NCI-H1436 treated with DMSO at 0.1 percent for 48 hours (cell line): ENCODE results near the gene CYP2F1.
"Not testable (repeated sequence)": the region's sequence is repeated elsewhere in the genome, so short reads cannot be mapped to it uniquely, and the experiment has no call there.

ENCODE experiments used
- DNase-seq: peaks from one replicate; lab custom pipeline; 2025; lab: John Stamatoyannopoulos, UW

CYP2F1 gene, protein sequence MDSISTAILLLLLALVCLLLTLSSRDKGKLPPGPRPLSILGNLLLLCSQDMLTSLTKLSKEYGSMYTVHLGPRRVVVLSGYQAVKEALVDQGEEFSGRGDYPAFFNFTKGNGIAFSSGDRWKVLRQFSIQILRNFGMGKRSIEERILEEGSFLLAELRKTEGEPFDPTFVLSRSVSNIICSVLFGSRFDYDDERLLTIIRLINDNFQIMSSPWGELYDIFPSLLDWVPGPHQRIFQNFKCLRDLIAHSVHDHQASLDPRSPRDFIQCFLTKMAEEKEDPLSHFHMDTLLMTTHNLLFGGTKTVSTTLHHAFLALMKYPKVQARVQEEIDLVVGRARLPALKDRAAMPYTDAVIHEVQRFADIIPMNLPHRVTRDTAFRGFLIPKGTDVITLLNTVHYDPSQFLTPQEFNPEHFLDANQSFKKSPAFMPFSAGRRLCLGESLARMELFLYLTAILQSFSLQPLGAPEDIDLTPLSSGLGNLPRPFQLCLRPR

DNA sequence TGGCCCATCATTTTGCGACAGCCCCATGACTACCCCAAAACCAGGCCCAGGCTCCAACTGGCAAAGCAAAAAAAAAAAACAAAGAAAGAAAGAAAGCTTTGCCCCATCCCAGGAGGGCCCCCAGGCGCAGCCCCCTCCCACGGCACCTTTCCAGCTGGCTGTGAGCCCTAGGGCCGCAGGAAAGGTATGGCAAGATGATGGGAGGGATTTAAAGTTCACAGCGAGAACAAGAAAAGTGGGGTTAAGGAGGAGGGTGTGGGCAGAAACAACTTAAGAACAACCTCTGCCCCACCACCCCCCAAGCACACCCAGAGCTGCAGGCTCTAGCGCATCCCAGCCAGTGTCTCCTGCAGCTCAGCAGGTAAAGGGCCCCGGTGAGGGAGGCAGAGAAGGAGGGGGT, at the start of gene CYP2F1:
TSS of gene CYP2F1 (plus strand) at position 301 of the 400 bp plus-strand sequence. CDS start 1,757 bp downstream, outside the sequence.
- no peak for DNase-seq

DNA sequence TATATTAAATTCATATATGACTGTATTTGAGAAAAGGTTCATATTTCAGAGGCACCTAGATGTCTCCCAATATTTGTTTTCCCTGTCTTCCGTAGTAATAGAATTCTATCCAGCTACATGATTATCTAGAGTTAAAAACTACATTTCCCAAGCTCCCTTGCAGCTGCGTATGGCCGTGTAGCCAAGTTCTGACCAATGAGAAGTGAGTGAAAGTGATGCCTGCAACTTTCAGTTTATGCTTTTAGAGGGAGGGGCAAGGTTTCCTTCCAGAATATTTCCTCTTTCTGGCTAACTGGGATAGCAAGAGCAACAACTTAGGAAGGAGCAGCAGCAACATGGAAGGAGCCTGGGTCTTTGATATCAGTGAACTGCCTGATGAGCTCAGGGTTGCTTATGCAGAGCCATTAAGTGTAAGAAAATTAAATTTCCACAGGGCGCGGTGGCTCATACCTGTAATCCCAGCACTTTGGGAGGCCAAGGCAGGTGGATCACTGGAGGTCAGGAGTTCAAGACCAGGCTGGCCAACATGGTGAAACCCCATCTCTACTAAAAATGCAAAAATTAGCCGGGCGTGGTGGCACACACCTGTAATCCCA, 49.2 kb upstream of the CYP2F1 start:
- DNase-seq = no peak

DNA sequence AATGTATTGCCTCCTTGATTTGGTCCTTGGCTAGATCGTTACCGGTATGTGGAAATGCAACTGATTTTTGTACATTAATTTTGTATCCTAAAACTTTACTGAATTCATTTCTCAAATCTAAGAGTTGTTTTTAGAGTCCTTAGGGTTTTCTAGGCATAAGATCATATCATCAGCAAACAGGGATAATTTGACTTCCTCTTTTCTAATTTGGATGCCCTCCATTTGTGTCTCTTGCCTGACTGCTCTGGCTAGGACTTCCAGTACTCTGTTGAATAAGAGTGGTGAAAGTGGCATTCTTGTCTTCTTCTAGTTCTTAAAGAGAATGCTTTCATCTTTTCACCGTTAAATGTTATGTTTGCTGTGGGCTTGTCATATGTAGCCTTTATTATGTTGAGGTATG, 37.9 kb upstream of the CYP2F1 start:
- no peak for DNase-seq

DNA sequence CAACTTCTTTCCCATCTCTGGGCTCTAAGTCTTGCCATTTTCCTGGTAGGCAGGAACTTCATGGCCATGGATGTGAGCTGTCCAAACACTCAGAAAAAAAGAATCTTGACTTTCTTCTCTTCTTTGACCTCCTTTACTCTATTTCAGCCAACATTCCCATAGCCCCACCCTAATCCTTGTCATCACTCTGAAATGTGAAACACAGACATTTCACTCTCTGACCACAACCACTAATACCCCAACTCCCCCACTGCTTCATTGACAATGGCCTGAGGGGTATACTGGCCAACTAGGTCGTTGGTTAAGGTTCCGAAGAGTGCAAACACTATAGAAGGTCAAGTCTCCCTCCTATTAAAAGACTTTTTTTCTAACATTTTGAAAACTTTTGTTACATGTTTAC, 30.7 kb upstream of the CYP2F1 start:
- DNase-seq = no peak

DNA sequence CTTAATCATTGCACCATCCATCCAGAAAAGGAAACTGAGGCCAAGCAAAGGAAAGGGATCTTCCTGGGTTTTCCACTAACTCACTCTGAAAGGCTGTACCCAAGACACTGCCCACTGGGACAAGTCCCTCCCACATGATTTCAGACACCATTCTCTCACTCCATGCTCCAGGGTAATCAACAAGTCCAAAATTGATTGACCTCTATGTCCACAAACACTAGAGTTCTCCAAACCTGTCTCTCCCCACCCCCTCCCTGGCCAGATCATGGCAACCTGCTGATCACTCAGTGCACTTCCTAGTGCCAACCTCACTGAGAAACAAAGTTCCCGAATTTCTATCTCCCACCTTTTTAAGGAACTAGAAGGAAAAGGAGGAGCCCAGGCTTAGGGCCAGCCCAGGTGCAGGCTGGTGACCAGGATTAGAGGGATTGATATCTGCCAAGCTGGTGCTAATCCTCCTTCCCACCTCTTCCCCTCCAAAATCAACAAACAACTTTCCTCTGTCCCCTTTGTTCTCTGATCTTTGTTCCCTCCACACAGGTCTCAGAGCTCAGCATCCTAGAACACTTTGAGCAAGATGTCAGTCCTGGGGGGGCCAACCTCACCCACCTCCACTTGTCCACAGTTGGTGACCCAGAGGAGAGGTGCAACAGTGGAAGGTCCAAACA, 28.4 kb upstream of the CYP2F1 start:
- no peak for DNase-seq

DNA sequence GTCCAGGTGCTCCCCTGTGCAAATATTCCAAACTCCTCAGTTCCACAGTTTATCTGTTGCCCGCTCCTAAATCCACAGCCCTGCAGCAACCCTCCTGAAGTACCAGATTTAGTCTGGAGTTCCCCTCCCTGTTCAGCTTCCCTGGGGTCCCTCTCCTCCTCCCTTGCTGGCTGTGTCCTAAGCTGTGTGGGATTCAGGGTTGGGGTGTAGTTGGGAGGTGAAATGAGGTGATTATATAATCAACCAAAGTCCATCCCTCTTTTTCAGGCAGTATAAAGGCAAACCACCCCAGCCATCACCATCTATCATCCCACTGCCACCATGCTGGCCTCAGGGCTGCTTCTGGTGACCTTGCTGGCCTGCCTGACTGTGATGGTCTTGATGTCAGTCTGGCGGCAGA, 26.1 kb upstream of the CYP2F1 start, which contains the start of gene CYP2A13:
TSS of gene CYP2A13 (plus strand) at position 301 of the 400 bp plus-strand sequence. CDS start at position 322, 21 bp downstream.
- no peak for DNase-seq

DNA sequence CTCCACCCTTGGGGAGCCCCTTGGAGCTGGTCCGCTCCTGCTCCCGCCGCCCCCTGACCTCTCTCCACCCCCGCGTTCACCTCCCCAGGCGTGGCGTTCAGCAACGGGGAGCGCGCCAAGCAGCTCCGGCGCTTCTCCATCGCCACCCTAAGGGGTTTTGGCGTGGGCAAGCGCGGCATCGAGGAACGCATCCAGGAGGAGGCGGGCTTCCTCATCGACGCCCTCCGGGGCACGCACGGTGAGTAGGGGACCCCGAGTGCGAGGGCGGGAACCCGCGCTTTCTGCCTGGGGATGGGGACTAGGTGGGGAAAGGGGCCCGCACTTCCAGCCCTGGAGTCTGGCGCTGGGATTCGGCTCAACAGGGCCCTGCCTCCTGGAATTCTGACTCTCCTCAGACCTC, 24.3 kb upstream of the CYP2F1 start:
- no peak for DNase-seq

DNA sequence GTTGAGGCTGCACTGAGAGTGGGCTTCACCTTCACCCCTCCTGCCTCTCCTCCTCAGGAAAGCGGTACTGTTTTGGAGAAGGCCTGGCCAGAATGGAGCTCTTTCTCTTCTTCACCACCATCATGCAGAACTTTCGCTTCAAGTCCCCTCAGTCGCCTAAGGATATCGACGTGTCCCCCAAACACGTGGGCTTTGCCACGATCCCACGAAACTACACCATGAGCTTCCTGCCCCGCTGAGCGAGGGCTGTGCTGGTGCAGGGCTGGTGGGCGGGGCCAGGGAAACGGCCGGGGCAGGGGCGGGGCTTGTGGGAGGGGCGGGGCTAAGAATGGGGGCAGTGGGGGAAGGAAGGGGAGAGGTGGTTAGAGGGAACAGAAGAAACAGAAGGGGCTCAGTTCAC, 18.5 kb upstream of the CYP2F1 start:
- no peak for DNase-seq

DNA sequence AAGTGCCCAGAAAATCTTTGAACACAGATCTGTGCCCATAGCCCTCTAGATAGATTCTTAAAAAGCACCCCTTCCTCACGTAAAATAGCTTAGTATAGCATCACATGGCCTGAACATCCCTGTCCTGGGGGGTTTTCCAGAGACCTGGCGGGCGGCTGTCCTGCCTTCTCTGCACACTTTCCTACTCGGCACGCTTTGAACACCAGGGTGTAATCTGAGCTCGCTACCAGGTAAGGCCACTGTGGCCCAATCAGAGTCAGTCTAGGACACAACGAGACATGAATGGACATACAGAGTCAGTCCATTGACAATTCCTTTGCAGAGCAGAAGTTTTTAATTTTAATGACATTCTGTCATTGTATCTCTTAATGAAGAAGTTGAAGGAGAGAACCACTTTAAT, 17.9 kb upstream of the CYP2F1 start:
- DNase-seq = no peak

DNA sequence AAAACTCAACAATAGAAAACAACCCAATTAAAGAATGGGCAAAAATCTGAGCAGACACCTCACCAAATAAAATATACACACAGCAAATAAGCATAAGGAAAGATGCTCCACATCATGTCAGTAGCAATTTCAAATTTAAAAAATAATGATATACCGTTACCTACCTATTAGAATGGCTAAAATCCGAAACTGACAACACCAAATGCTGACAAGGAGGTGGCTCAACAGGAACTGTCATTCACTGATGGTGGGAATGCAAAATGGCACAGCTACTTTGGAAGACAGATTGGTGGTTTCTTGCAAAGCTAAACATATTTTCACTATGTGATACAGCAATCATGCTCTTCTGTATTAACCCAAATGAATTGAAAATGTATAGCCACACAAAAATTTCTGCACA, 16.9 kb upstream of the CYP2F1 start:
- DNase-seq = no peak

DNA sequence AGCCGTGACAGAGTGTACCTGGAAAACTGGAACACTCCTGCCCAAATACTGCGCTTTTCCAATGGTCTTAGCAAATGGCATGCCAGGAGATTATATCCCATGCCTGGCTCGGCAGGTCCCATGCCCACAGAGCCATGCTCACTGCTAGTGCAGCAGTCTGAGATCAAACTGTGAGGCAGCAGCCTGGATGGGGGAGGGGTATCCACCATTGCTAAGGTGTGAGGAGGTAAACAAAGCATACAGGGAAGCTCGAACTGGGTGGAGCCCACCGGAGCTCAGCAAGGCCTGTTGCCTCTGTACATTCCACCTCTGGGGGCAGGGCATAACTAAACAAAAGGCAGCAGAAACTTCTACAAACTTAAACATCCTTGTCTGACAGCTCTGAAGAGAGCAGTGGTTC, 15.5 kb upstream of the CYP2F1 start:
- no peak for DNase-seq

DNA sequence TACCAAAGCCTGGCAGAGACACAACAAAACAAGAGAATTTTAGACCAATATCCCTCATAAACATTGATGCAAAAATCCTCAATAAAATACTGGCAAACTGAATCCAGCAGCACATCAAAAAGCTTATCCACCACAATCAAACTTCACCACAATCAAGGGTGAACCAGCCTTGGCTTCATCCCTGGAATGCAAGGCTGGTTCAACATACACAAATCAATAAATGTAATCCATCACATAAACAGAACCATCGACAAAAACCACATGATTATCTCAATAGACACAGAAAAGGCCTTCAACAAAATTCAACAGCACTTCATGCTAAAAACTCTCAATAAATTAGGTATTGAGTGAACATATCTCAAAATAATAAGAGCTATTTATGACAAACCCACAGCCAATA, 12.0 kb upstream of the CYP2F1 start:
- DNase-seq = not testable (repeated sequence)

DNA sequence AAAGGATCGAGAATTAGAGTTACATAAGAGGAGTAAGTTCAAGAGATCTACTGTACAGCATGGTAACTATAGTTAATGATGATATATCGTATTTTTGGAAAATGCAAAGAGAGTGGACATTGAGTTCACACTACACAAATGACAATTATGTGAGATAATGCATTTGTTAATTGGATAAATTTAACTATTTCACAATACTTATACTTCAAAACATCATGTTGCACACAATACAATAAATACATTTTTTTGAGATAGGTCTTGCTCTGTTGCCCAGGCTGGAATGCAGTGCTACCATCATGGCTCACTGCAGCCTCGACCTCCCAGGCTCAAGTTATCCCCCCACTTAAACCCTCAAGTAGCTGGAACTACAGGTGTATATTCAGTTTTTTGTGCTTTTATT, 8.1 kb upstream of the CYP2F1 start:
- DNase-seq = no peak

DNA sequence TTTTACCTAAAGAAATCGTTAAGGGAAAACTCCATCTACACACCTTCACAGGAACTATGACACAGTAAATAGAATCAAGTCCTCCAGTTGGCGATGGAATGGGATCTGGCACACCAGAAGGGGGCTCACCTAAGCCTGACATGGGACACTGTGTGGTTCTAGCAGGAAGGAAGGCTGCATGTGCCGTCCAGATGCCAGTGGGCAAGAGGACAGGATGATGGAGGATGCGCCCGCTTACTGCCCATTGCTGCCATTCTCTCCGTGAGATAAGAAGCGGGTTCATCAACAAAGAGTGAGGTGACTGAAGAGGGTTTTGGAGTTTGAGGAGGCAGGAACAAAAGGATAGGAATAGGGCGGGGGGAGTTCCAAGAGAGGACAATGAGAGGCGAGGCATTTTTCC, 2.9 kb upstream of the CYP2F1 start:
- DNase-seq = no peak

DNA sequence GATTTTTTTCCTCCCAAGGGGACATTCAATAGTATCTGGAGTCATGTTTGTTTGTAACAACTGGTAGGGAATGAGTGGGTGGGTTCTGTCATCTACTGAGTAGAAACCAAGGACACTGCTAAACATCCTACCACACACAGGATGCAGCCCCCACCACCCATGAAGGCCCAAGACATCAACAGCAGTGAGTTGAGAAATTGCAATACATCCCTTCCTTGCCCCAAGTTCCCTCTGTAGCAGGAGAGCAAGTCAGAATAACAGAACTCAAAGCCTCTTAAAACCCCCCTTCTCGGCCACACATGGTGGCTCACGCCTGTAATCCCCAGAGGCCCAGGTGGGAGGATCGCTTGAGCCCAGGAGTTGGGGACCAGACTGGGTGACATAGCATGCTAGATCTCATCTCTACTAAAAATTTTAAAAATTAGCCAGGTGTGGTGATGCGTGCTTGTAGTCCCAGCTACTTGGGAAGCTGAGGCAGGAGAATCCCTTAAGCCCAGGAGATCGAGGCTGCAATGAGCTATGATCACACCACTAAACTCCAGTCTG, 2.4 kb upstream of the CYP2F1 start:
- no peak for DNase-seq

DNA sequence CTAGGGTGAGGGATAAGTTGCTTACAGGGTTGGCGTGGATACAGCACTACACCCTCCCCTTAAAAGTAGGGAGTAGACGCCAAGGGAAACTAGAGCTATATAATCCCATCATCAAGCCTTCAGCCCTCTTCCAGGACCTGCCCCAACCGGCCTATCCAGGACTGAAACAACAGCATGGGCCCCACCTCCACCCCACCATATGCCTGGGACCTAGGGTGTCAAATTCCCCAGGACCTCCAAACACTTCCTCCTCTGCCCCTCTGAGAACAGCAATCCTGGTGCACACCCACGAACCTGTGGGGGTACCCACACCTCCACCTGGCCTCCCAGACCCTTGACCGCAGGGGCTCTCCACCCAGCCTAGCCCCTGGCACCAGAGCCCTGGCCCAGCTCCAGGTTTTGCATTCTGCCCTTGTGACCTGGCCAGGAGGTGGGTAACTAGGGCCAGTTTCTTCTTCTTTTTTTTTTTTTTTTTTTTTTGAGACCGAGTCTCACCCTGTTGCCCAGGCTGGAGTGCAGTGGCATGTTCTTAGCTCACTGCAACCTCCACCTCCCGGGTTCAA, 1.4 kb upstream of the CYP2F1 start:
- no peak for DNase-seq

DNA sequence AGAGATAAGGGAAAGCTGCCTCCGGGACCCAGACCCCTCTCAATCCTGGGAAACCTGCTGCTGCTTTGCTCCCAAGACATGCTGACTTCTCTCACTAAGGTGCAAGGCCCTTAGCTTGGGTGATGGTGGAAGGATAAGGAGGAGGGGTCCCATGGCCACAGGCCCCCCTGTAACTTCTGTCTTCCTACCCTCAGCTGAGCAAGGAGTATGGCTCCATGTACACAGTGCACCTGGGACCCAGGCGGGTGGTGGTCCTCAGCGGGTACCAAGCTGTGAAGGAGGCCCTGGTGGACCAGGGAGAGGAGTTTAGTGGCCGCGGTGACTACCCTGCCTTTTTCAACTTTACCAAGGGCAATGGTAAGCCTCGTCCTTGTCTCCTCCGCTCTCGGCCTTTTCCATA, 2.0 kb downstream of the CYP2F1 start:
- DNase-seq = no peak

DNA sequence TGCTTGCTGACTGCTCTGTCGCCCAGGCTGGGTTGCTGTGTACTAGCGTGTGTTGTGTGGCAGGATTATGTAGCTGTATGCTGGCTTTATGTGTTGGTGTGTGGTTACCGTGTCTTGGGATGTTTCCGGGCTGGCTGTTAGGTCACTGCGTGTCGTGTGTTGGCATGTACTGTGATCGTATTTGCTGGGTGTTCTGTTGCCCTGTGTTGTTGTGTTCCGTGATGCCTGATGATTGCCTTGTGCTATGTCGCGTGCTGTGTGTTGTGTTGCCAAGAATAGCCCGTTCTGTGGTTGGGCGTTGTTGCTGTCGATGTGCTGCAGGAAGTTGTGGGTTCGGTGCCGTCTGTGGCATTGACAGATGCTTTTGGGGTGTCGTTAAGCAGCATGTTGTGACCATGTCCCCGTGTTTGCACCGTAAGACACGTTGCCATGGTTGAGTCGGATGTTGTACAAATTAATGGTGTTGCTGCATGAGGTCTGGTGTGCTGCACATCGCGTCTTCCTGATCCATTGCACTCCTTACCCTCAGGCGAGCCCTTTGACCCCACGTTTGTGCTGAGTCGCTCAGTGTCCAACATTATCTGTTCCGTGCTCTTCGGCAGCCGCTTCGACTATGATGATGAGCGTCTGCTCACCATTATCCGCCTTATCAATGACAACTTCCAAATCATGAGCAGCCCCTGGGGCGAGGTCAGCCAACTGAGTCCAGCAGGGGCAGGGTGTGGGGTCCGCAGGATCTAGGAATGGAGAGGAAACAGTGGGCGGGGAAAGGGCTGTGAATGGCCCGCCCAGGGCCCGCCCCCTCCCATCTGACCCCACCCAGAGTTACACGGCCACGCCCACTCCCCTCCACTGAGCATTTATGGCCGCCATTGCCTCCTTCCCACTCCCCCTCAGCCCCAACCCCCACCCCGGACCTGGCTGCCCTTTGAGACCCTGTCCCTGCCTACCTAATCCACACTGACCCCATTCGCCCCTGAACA, 7.0 kb downstream of the CYP2F1 start:
- DNase-seq = not testable (repeated sequence)

DNA sequence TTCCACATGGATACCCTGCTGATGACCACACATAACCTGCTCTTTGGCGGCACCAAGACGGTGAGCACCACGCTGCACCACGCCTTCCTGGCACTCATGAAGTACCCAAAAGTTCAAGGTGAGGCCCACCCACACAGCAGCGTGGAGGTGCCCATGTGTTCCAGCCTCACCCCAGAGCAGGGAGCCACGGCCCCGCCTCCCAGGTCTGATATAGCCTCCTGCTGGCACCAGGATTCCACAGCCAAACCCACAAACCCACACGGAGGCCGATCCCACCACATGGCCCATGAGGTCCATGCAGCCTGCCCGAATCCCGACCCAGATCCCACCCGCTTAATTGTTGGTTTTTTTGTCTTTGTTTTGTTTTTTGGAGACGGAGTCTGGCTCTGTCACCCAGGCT, 8.6 kb downstream of the CYP2F1 start:
- not testable (repeated sequence) for DNase-seq

DNA sequence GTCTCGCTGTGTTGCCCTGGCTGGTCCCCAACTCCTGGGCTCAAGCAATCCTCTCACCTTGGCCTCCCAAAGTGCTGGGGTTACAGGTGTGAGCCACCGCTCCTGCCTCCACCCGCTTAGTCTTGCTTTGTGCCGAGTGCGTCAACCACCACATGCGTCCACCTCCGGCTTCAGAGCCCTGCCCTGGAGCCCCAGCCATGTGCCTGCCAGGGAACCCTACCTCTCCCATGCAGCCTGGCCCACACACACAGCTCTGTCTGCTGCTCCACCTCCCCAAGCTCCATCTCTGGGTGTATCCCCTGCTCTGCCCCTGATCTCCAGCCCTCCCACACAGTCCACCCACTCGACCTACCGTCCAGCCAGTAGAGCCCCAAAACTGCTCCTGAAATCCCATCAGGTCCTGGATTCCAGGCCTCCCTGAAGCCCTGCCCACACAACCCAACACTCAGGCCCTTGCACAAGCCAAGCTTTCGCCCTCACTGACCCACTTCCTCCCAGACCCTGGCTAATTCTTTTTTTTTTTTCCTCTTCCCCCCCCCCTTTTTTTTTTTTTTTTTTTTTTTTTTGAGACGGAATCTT, 9.6 kb downstream of the CYP2F1 start:
- no peak for DNase-seq

DNA sequence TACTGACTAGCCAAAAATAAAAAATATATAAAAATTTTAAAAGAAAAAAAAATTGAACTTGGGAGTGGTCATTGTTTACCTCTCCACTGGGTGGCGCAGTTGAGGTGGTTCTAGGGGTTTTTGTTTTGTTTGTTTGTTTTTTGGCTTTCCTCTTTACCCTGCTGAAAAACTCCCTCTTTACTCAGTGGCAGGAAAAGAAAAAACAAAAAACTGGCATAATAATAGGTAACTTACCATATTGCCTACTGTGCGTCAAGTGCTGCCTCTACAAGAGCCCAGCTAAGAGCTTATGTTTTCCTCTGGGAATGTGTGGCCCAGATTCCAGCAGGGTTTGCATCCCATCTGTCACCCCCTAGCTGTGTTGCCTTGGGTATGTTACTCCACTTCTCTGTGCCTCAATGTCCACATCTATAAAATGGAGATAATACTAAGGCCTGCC, 12.6 kb downstream of the CYP2F1 start:
- DNase-seq = not testable (repeated sequence)
